Natural killer cell (primary cell): ENCODE data around the gene TIMP2. TPM values are rescaled to one million over a fixed set of nuclear protein-coding genes. Genes with fewer than 3 reads are reported as not detected.

Experiments used
- ATAC-seq, 3 donors: fragments of 150-1000 bp in 2 of 3; fragments of 200-7000 bp in 1 of 3; cut with Tn5 transposase; 1 replicate in 1 of 3; 2 replicates in 2 of 3; pipeline ENCODE4 v1.10.0; 2021; ENCODE audit warnings: mild to moderate bottlenecking in 2 of 3, moderate library complexity in 2 of 3
- DNase-seq, 2 donors: peaks; one replicate each; pipeline versions ENCODE4 v3.0.0 to v3.0.0-alpha.2; 2013 to 2021; ENCODE audit warnings: mixed read lengths in 1 of 2
- H3K27ac ChIP-seq: one replicate; pipeline ENCODE4 v1.5.1; 2013; ENCODE audit warnings: mild to moderate bottlenecking, low read length
- H3K27me3 ChIP-seq: one replicate; pipeline ENCODE4 v1.6.1; 2013; ENCODE audit warnings: low read length; ENCODE audit not compliant: control insufficient read depth, insufficient read depth
- H3K36me3 ChIP-seq: one replicate; pipeline ENCODE4 v1.6.1; 2013; ENCODE audit warnings: low read length; ENCODE audit not compliant: control insufficient read depth, insufficient read depth
- H3K4me1 ChIP-seq: one replicate; pipeline ENCODE4 v1.6.1; 2013; ENCODE audit warnings: low read length; ENCODE audit not compliant: control insufficient read depth, insufficient read depth
- H3K4me3 ChIP-seq: one replicate; pipeline ENCODE4 v1.5.1; 2013; ENCODE audit warnings: low read length
- H3K9me3 ChIP-seq: one replicate; pipeline ENCODE4 v1.6.1; 2013; ENCODE audit warnings: low read length; ENCODE audit not compliant: control insufficient read depth, insufficient read depth
- H3K27ac Mint-ChIP-seq, 2 donors: one replicate each; pipeline ENCODE4 v1.8.0; 2022; ENCODE audit warnings: mild to moderate bottlenecking in 2 of 2, mixed read lengths in 2 of 2, moderate library complexity in 1 of 2
- H3K27me3 Mint-ChIP-seq, 2 donors: one replicate each; pipeline ENCODE4 v1.8.0; 2022; ENCODE audit warnings: low read depth in 2 of 2, mixed read lengths in 2 of 2
- H3K36me3 Mint-ChIP-seq: one replicate; pipeline ENCODE4 v1.8.0; 2022; ENCODE audit warnings: mixed read lengths
- H3K4me1 Mint-ChIP-seq, 2 donors: one replicate each; pipeline ENCODE4 v1.8.0; 2022; ENCODE audit warnings: mixed read lengths in 2 of 2
- H3K4me3 Mint-ChIP-seq: one replicate; pipeline ENCODE4 v1.8.0; 2022; ENCODE audit warnings: mild to moderate bottlenecking, moderate library complexity, mixed read lengths
- H3K9me3 Mint-ChIP-seq, 2 donors: one replicate each; pipeline ENCODE4 v1.8.0; 2022; ENCODE audit warnings: mixed read lengths in 2 of 2
- WGBS: methylation state at CpG from one replicate; pipeline ENCODE4 v1.1.7; 2013; ENCODE audit warnings: missing lambda C conversion rate; ENCODE audit not compliant: insufficient coverage; 5-methylcytosine and 5-hydroxymethylcytosine counted together
- intact Hi-C: fragments of 100-400 bp; cut with micrococcal nuclease; formaldehyde crosslinking; loops from one replicate; pipeline ENCODE4 v1.14.2; 2022
- total RNA-seq, 4 donors: library from RNA; stranded (reverse); fragments of 120-200 nt in 1 of 4; gene quantifications; one replicate each; pipeline versions ENCODE4 v1.2.3 to v1.2.4, GENCODE V29; 2013 to 2022
- TF ChIP-seq, protein P1 (sequence below): fragments of 200-600 bp; IDR thresholded peaks from one replicate; pipeline ENCODE4 v1.8.0; 2022; ENCODE audit warnings: antibody characterized with exemption

TIMP2 gene
- total RNA-seq, 3 donors from 2014 or later (not counting 1 experiment from before 2014, with no cell fraction given) = 3.6 to 8.2 (median 7.1) TPM

DNA sequence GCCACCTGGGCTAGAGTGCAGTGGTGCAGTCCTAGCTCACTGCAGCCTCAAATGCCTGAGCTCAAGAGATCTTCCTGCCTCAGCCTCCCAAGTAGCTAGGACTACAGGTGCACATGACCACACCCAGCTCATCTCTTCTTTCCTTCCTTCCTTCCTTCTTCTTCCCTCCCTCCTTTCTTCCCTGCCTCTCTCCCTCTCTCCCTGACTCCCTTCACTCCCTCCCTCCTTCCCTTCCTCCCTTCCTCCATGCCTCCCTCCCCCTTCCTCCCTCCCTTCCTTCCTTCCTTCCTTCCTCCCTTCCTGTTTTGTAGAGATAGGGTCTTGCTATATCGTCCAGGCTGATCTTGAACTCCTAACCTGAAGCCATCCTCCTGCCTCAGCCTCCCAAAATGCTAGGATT, 61.1 kb downstream of the TIMP2 start:
- Mint-ChIP-seq H3K36me3 (no peaks in the 10 kb centered on the region), H3K4me1 (no peaks in the 10 kb centered on the region), H3K27me3 (peaks cover 0 to 6% of the 10 kb centered on the region in 2 donors), H3K27ac (no peak overlapping the region), H3K9me3 (no peaks in the 10 kb centered on the region), H3K4me3 (no peak overlapping the region)
- H3K9me3 ChIP-seq = no peaks in the 10 kb centered on the region
- H3K27me3 ChIP-seq = no peaks in the 10 kb centered on the region
- H3K27ac ChIP-seq = no peak overlapping the region
- WGBS = 43% methylated on average over 1 of the region's 1 CpG
- no peaks in the 10 kb centered on the region for H3K36me3 ChIP-seq
- intact Hi-C loops = no loop called here
- DNase-seq = no peak
- no peak for ATAC-seq
- no peak overlapping the region for H3K4me3 ChIP-seq
- TF ChIP-seq, protein P1, sequence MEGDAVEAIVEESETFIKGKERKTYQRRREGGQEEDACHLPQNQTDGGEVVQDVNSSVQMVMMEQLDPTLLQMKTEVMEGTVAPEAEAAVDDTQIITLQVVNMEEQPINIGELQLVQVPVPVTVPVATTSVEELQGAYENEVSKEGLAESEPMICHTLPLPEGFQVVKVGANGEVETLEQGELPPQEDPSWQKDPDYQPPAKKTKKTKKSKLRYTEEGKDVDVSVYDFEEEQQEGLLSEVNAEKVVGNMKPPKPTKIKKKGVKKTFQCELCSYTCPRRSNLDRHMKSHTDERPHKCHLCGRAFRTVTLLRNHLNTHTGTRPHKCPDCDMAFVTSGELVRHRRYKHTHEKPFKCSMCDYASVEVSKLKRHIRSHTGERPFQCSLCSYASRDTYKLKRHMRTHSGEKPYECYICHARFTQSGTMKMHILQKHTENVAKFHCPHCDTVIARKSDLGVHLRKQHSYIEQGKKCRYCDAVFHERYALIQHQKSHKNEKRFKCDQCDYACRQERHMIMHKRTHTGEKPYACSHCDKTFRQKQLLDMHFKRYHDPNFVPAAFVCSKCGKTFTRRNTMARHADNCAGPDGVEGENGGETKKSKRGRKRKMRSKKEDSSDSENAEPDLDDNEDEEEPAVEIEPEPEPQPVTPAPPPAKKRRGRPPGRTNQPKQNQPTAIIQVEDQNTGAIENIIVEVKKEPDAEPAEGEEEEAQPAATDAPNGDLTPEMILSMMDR = no peak
- H3K4me1 ChIP-seq = peaks cover 2% of the 10 kb centered on the region

DNA sequence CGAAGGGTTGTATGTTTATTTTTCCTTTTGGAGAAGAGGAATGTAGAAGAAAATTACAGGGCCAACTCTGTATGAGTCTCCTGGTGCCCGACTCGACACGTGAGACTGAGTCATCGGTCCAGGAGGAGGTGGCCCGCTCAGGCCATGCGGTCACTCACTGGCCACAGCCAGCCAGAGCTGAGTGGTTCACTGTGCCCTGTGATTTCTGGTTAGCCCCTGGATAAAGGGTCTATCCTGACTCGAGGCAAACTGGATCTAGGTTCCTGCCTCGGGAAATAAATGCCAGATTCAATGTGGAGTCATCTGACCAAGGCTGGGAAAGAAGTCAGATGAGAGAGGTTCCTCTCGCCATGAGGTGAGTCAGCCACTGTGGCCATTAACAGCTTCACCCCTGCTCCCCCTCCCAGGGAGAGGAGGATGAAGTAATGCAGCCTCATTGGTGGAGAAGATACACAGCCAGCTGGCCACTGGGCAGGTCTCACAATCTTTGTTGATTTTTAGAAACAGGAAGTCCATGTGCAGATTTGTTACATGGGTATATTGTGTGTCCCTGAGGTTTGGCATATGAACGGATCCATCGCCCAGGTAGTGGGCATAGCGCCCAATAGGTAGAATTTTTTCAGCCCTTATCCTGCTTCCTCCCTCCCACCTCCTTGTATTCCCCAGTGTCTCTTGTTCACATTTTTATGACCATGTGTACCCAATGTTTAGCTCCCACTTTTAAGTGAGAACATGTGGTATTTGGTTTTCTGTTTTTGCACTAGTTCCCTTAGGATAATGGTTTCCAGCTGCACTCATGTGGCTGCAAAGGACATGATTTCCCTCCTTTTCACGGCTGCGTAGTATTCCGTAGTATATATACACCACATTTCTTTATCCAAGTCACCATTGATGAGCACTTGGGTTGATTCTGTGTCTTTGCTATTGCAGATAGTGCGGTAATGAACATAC, 62.8 kb downstream of the TIMP2 start:
- intact Hi-C loops = no loop called here
- TF ChIP-seq, protein P1 = no peak
- Histone ChIP-seq H3K4me3 (no peak overlapping the region), H3K36me3 (no peaks in the 10 kb centered on the region), H3K4me1 (peaks cover 2% of the 10 kb centered on the region), H3K9me3 (no peaks in the 10 kb centered on the region), H3K27me3 (no peaks in the 10 kb centered on the region), H3K27ac (no peak overlapping the region)
- no peaks in the 10 kb centered on the region for H3K36me3 Mint-ChIP-seq
- 92% methylated on average over 16 of the region's 17 CpGs for whole genome bisulfite sequencing
- peaks cover 0 to 6% of the 10 kb centered on the region in 2 donors for H3K27me3 Mint-ChIP-seq
- H3K4me1 Mint-ChIP-seq = no peaks in the 10 kb centered on the region
- no peaks in the 10 kb centered on the region for H3K9me3 Mint-ChIP-seq
- ATAC-seq (peak; percentile 18 to 46 (median 36)), DNase-seq (no peak)
- H3K4me3 Mint-ChIP-seq = no peak overlapping the region
- no peak overlapping the region for H3K27ac Mint-ChIP-seq

DNA sequence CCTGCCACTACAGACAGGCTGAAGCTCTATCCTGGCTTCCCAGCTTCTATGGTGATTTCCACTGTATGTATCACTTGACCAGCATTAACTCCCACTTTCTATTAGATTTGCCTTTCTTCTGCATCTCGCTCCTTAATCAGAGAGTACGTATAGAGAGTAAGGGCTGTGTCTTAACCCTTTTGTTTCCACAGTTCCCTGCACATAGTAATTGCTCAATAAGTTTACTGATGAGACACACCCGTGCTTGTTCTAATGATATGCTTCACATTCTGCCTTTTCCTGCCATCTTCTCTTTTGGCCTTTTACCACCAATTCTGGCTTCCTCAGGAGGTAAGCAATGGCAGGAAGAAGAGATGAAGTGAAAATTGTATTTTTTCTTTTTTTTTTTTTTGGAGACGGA, 64.0 kb downstream of the TIMP2 start:
- Mint-ChIP-seq H3K27me3 (peaks cover 0 to 6% of the 10 kb centered on the region in 2 donors), H3K27ac (no peak overlapping the region), H3K4me3 (no peak overlapping the region), H3K9me3 (no peaks in the 10 kb centered on the region), H3K36me3 (no peaks in the 10 kb centered on the region), H3K4me1 (no peaks in the 10 kb centered on the region)
- DNase-seq = no peak
- Histone ChIP-seq H3K27me3 (no peaks in the 10 kb centered on the region), H3K36me3 (no peaks in the 10 kb centered on the region), H3K4me3 (no peak overlapping the region), H3K4me1 (peaks cover 2% of the 10 kb centered on the region), H3K9me3 (no peaks in the 10 kb centered on the region), H3K27ac (no peak overlapping the region)
- intact Hi-C loops = no loop called here
- no peak for ATAC-seq
- TF ChIP-seq, protein P1 = no peak
- 90% methylated on average over 4 of the region's 4 CpGs for WGBS
